Heart right ventricle (tissue), 16 donors: ENCODE measurements around the gene LUZP2. TPM values are rescaled to one million over a fixed set of nuclear protein-coding genes. Genes with fewer than 3 reads are reported as not detected.

Experiments used
- ATAC-seq, 8 donors: fragments of 200-7000 bp; cut with Tn5 transposase; one replicate each; pipeline ENCODE4 v1.9.1; 2020; ENCODE audit warnings: mild to moderate bottlenecking in 8 of 8, moderate library complexity in 8 of 8, moderate number of reproducible peaks in 1 of 8
- DNase-seq, 2 donors: peaks; one replicate each; pipeline ENCODE4 v3.0.0-alpha.2; 2020
- H3K27ac ChIP-seq, 10 donors: fragments of 200-600 bp; sonication (generic) in 2 of 10; one replicate each; pipeline versions ENCODE4 v1.5.0 to v1.8.0; 2020 to 2022; ENCODE audit warnings: mild to moderate bottlenecking in 3 of 10
- H3K27me3 ChIP-seq, 7 donors: fragments of 200-600 bp; one replicate each; pipeline ENCODE4 v1.8.0; 2021 to 2022; ENCODE audit warnings: mild to moderate bottlenecking in 2 of 7
- H3K36me3 ChIP-seq, 9 donors: fragments of 200-600 bp; sonication (generic) in 1 of 9; one replicate each; pipeline versions ENCODE4 v1.5.0 to v1.8.0; 2020 to 2022; ENCODE audit warnings: mild to moderate bottlenecking in 2 of 9
- H3K4me1 ChIP-seq, 9 donors: fragments of 200-600 bp; sonication (generic) in 1 of 9; one replicate each; pipeline versions ENCODE4 v1.5.0 to v1.8.0; 2020 to 2022; ENCODE audit warnings: mild to moderate bottlenecking in 4 of 9
- H3K4me3 ChIP-seq, 10 donors: fragments of 200-600 bp; sonication (generic) in 2 of 10; one replicate each; pipeline versions ENCODE4 v1.5.0 to v1.8.0; 2020 to 2022; ENCODE audit warnings: mild to moderate bottlenecking in 7 of 10, moderate library complexity in 2 of 10
- H3K9me3 ChIP-seq, 11 donors: fragments of 200-600 bp in 10 of 11; sonication (generic) in 2 of 11; one replicate each; pipeline versions ENCODE4 v1.5.0 to v1.8.0; 2013 to 2022; ENCODE audit warnings: mild to moderate bottlenecking in 2 of 11, control low read depth in 1 of 11, moderate library complexity in 1 of 11
- WGBS, 2 donors: extraction: QIAGEN DNeasy Blood & Tissue Kit; methylation state at CpG; one replicate each; pipeline ENCODE4 v1.1.7; 2013; ENCODE audit warnings: inconsistent platforms in 1 of 2; 5-methylcytosine and 5-hydroxymethylcytosine counted together
- intact Hi-C, 10 donors: fragments of 100-400 bp; cut with DNase I; formaldehyde crosslinking; loops; one replicate each; pipeline versions ENCODE4 v1.11.1 to v1.14.2; 2022
- polyA plus RNA-seq, 2 donors: library from polyadenylated mRNA; stranded (reverse); fragments of 200-250 nt; gene quantifications; one replicate each; pipeline ENCODE4 v1.2.3, GENCODE V29; 2013
- total RNA-seq, 10 donors: library from RNA; stranded (reverse); fragmentation: NEBNext Ultra II Directional in 3 of 10; extraction: Animal tissue kit (Norgen Biotek cat#: 25700) in 3 of 10; gene quantifications; one replicate each; pipeline versions ENCODE4 v1.2.1 to v1.2.4, GENCODE V29; 2021 to 2023
- TF ChIP-seq, protein P1 (sequence below), 9 donors: fragments of 200-600 bp; sonication (generic) in 2 of 9; IDR thresholded peaks; one replicate each; pipeline versions ENCODE4 v1.5.0 to v1.8.0; 2021 to 2022; ENCODE audit warnings: antibody characterized with exemption in 9 of 9, mild to moderate bottlenecking in 5 of 9, moderate library complexity in 1 of 9
- donor health status: Arrhythmogenic right ventricular cardiomyopathy.
- donor health status: ischemic (EF 13 %, LVEDD 7.1; RV severe dilation, severe dysfunction).
- donor health status: healthy with polysubstance abuse.
- donor health status: DM: no; HTN: yes; CAD: no.
- donor health status: DM: no; HTN: no; CAD: no.
- donor health status: ischemic (EF 25% LVEDD 6.9; RV normal size, moderate dysfunction).
- donor health status: ischemic (EF 25% LVEDD 5.7; RV mildly dilated, moderate dysfunction).
- donor health status: healthy.
- donor health status: DM: yes; HTN: yes; CAD: no.
- donor health status: Ischemic cardiomyopathy.
- donor health status: ischemic (EF 35%, LVEDD 5.7; RV mildly dilated, moderate dysfunction).
- donor health status: nonischemic (EF 11% LVEDD 7.7; RV severe dilation, severe dysfunction).
- donor health status: DM: yes; HTN: yes; CAD: no.
- donor health status: PGD.
- donor health status: ischemic (EF 29% LVEDD 5.4; RV normal size, mild dysfunction).
- donor health status: nonischemic (EF 23%, LVEDD 6.1; RV moderate dilation, normal function).

The LUZP2 gene
- total and polyA plus RNA-seq, 12 donors: 0.07 to 0.46 (median 0.18) TPM; not detected in 6

- intact Hi-C loops: no loop called here
- Histone ChIP-seq H3K27ac (no peak overlapping the region), H3K27me3 (no peaks in the 10 kb centered on the region), H3K9me3 (peaks cover 0 to 5% (median 0%) of the 10 kb centered on the region in 11 donors), H3K4me1 (no peaks in the 10 kb centered on the region), H3K4me3 (no peak overlapping the region), H3K36me3 (no peaks in the 10 kb centered on the region)
- ATAC-seq: no peak
- no peak for DNase-seq
- TF ChIP-seq, protein P1, sequence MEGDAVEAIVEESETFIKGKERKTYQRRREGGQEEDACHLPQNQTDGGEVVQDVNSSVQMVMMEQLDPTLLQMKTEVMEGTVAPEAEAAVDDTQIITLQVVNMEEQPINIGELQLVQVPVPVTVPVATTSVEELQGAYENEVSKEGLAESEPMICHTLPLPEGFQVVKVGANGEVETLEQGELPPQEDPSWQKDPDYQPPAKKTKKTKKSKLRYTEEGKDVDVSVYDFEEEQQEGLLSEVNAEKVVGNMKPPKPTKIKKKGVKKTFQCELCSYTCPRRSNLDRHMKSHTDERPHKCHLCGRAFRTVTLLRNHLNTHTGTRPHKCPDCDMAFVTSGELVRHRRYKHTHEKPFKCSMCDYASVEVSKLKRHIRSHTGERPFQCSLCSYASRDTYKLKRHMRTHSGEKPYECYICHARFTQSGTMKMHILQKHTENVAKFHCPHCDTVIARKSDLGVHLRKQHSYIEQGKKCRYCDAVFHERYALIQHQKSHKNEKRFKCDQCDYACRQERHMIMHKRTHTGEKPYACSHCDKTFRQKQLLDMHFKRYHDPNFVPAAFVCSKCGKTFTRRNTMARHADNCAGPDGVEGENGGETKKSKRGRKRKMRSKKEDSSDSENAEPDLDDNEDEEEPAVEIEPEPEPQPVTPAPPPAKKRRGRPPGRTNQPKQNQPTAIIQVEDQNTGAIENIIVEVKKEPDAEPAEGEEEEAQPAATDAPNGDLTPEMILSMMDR (IDR thresholded peaks at IDR 0.05): no peak
These were observed 375.9 kb downstream of the LUZP2 start for GRCh38 chr11:24872651-24873311.

GRCh38 chr11:24880962-24881361 lies 384.1 kb downstream of the LUZP2 start:
- TF ChIP-seq, protein P1 (IDR thresholded peaks at IDR 0.05): no peak

DNA sequence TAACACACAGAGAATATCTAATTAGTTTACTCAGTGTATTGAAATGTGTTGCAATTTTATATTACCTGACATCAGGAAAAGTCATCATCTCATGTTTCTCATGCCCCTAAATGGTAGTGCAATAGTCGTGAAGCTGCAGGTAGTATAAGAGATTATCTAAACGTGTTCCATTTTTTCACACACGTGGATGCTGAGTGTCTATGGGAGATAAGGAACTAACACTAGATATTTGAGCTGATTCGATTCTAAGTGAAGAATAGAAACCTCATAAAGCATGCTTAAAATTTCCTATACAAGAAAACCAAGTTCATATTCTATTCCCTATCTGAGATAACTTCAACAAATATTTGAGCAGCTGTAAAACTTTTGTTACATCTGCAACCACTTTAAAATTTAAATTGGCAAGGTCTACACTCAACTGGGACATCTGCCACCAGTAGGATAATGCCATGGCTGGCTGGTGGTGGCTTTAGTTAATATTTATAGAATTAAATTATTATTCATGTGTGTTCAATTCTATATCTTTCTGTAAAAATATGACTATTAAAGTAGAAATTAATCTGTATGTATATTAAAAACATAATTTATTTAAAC lies 388.8 kb downstream of the LUZP2 start:
- WGBS, 2 donors: 58 to 68% methylated on average over 4 of the region's 4 CpGs
- intact Hi-C loops: no loop called here
- TF ChIP-seq, protein P1 (IDR thresholded peaks at IDR 0.05): no peak
- ATAC-seq (no peak), DNase-seq (no peak)
- H3K36me3 ChIP-seq: no peaks in the 10 kb centered on the region
- H3K27me3 ChIP-seq: no peaks in the 10 kb centered on the region
- no peak overlapping the region for H3K4me3 ChIP-seq
- no peak overlapping the region for H3K27ac ChIP-seq
- no peaks in the 10 kb centered on the region for H3K4me1 ChIP-seq
- no peaks in the 10 kb centered on the region for H3K9me3 ChIP-seq

More at GRCh38 chr11:24880962-24881361, 384.1 kb downstream of the LUZP2 start:
- no peak for ATAC-seq
- intact Hi-C loops: no loop called here
- no peak overlapping the region for H3K4me3 ChIP-seq
- WGBS, 2 donors: 16 to 24% methylated on average over 1 of the region's 1 CpG
- no peak overlapping the region for H3K27ac ChIP-seq
- DNase-seq: no peak
- H3K4me1 ChIP-seq: no peaks in the 10 kb centered on the region
- no peaks in the 10 kb centered on the region for H3K36me3 ChIP-seq
- H3K27me3 ChIP-seq: no peaks in the 10 kb centered on the region
- peaks cover 0 to 5% (median 0%) of the 10 kb centered on the region in 11 donors for H3K9me3 ChIP-seq

GRCh38 chr11:24886880-24887619 lies 390.2 kb downstream of the LUZP2 start:
- intact Hi-C loops: no loop called here
- WGBS, 2 donors: 62 to 84% methylated on average over 4 of the region's 4 CpGs
- H3K27me3 ChIP-seq: no peaks in the 10 kb centered on the region
- H3K27ac ChIP-seq: no peak overlapping the region
- no peaks in the 10 kb centered on the region for H3K9me3 ChIP-seq
- H3K4me3 ChIP-seq: no peak overlapping the region
- no peaks in the 10 kb centered on the region for H3K36me3 ChIP-seq
- no peaks in the 10 kb centered on the region for H3K4me1 ChIP-seq
- ATAC-seq (no peak), DNase-seq (no peak)
- TF ChIP-seq, protein P1 (IDR thresholded peaks at IDR 0.05): no peak
